Measurements from ENCODE around the gene GUK1. TPM values are rescaled to one million over a fixed set of nuclear protein-coding genes. Genes with fewer than 3 reads are reported as not detected.
A peak's percentile ranks its signal among the peaks of the same experiment; 100 is the strongest.

Gene GUK1
- polyA plus RNA-seq, 3 donors, result 262 to 391 (median 316) TPM

DNA sequence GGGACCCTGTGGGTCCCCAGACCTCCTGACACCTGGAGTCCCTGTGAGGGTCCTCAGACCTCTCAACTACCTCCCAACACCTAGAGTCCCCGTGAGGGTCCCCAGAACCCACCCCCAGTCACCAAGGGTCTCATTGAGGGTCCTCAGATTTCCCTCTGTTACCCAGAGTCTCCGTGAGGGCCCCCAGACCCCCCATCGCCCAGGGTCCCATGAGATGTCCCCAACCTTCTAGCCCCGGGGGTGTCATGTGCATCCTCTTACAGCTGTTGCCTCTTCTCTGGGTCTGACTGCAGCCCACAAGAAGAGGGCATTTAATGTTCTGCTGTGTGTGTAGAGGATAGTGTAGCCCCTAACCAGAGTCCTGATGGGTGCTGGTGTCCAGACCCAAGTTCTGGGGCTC, 7.7 kb downstream of the GUK1 start:
- Mint-ChIP-seq H3K27me3 (ENCODE audit: low read depth in 3 of 3) (peaks cover 0 to 4% (median 0%) of the 10 kb centered on the region in 3 donors), H3K4me3 (no peak overlapping the region), H3K9me3 (no peaks in the 10 kb centered on the region), H3K36me3 (peaks cover 15 to 45% of the 10 kb centered on the region in 2 donors), H3K27ac (peak overlapping the region in 1 of 7 donors; percentile 37), H3K4me1 (peaks cover 11% of the 10 kb centered on the region)
- no peak overlapping the region for H2AFZ ChIP-seq (ENCODE audit: insufficient read depth, low read depth, low read length, poor library complexity, severe bottlenecking)
- no peak overlapping the region for H3K4me2 ChIP-seq (replicated peaks; ENCODE audit: extremely low read depth, low read length, poor library complexity, severe bottlenecking)
- no peak overlapping the region for H3K4me3 ChIP-seq (replicated peaks in 1 of 3; ENCODE audit: low read depth in 2 of 3, low read length in 3 of 3)
- H3K79me2 ChIP-seq (ENCODE audit: insufficient read depth, low read length), result peaks cover 38% of the 10 kb centered on the region
- TF ChIP-seq, protein P1, sequence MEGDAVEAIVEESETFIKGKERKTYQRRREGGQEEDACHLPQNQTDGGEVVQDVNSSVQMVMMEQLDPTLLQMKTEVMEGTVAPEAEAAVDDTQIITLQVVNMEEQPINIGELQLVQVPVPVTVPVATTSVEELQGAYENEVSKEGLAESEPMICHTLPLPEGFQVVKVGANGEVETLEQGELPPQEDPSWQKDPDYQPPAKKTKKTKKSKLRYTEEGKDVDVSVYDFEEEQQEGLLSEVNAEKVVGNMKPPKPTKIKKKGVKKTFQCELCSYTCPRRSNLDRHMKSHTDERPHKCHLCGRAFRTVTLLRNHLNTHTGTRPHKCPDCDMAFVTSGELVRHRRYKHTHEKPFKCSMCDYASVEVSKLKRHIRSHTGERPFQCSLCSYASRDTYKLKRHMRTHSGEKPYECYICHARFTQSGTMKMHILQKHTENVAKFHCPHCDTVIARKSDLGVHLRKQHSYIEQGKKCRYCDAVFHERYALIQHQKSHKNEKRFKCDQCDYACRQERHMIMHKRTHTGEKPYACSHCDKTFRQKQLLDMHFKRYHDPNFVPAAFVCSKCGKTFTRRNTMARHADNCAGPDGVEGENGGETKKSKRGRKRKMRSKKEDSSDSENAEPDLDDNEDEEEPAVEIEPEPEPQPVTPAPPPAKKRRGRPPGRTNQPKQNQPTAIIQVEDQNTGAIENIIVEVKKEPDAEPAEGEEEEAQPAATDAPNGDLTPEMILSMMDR (IDR thresholded peaks at IDR 0.05), result no peak
- intact Hi-C loops (cut with micrococcal nuclease), result no loop called here
- no peaks in the 10 kb centered on the region for H3K27me3 ChIP-seq (ENCODE audit: control insufficient read depth in 2 of 2, insufficient read depth in 2 of 2, low read length in 2 of 2)
- peaks cover 84% of the 10 kb centered on the region for H4K20me1 ChIP-seq (ENCODE audit: insufficient read depth, low read length)
- H3K27ac ChIP-seq (ENCODE audit: low read depth in 1 of 2, low read length in 2 of 2), result no peak overlapping the region
- no peaks in the 10 kb centered on the region for H3K9me3 ChIP-seq (replicated peaks in 1 of 2; ENCODE audit: control insufficient read depth in 1 of 2, insufficient read depth in 1 of 2, low read length in 2 of 2)
- DNase-seq, result no peak
- H3K36me3 ChIP-seq (replicated peaks in 1 of 2; ENCODE audit: control insufficient read depth in 1 of 2, insufficient read depth in 2 of 2, low read length in 2 of 2), result peaks cover 32 to 40% of the 10 kb centered on the region in 2 donors
- WGBS (ENCODE audit: insufficient coverage), result 96% methylated on average over 4 of the region's 4 CpGs
- H3K9ac ChIP-seq (ENCODE audit: insufficient read depth, low read length, poor library complexity, severe bottlenecking), result no peak overlapping the region
- no peaks in the 10 kb centered on the region for H3K4me1 ChIP-seq (ENCODE audit: control insufficient read depth in 1 of 2, insufficient read depth in 2 of 2, low read length in 2 of 2)

DNA sequence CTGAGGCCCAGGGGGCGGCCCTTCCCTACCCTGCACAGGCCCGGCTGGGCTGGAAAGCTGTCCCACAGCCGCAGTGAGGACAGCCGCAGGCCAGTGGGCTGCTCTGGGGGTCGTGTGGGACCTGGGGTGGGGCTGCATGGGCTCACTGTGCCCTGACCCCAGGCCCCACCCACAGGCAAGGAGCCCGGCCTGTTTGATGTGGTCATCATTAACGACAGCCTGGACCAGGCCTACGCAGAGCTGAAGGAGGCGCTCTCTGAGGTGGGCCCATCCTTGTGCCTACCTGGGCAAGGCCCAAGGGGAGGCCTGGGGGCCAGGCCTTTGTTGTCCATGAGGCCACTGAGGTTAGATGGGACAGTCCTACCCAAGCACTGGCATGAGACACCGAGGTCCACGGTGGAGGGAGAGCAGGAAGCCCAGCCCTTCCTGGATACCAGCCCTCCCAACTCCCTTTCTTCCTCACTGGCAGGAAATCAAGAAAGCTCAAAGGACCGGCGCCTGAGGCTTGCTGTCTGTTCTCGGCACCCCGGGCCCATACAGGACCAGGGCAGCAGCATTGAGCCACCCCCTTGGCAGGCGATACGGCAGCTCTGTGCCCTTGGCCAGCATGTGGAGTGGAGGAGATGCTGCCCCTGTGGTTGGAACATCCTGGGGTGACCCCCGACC, 8.2 kb downstream of the GUK1 start:
- Mint-ChIP-seq H3K27me3 (ENCODE audit: low read depth in 3 of 3) (peaks cover 0 to 4% (median 0%) of the 10 kb centered on the region in 3 donors), H3K4me3 (no peak overlapping the region), H3K27ac (no peak overlapping the region), H3K9me3 (no peaks in the 10 kb centered on the region), H3K4me1 (peaks cover 6% of the 10 kb centered on the region), H3K36me3 (peaks cover 15 to 44% of the 10 kb centered on the region in 2 donors)
- Histone ChIP-seq H3K4me2 (replicated peaks; ENCODE audit: extremely low read depth, low read length, poor library complexity, severe bottlenecking) (no peak overlapping the region), H4K20me1 (ENCODE audit: insufficient read depth, low read length) (peaks cover 79% of the 10 kb centered on the region), H3K27ac (ENCODE audit: low read depth in 1 of 2, low read length in 2 of 2) (no peak overlapping the region), H3K4me1 (ENCODE audit: control insufficient read depth in 1 of 2, insufficient read depth in 2 of 2, low read length in 2 of 2) (no peaks in the 10 kb centered on the region), H3K4me3 (replicated peaks in 1 of 3; ENCODE audit: low read depth in 2 of 3, low read length in 3 of 3) (no peak overlapping the region), H3K9me3 (replicated peaks in 1 of 2; ENCODE audit: control insufficient read depth in 1 of 2, insufficient read depth in 1 of 2, low read length in 2 of 2) (no peaks in the 10 kb centered on the region), H3K9ac (ENCODE audit: insufficient read depth, low read length, poor library complexity, severe bottlenecking) (no peak overlapping the region), H2AFZ (ENCODE audit: insufficient read depth, low read depth, low read length, poor library complexity, severe bottlenecking) (no peak overlapping the region), H3K79me2 (ENCODE audit: insufficient read depth, low read length) (peaks cover 32% of the 10 kb centered on the region), H3K36me3 (replicated peaks in 1 of 2; ENCODE audit: control insufficient read depth in 1 of 2, insufficient read depth in 2 of 2, low read length in 2 of 2) (peaks cover 32 to 40% of the 10 kb centered on the region in 2 donors), H3K27me3 (ENCODE audit: control insufficient read depth in 2 of 2, insufficient read depth in 2 of 2, low read length in 2 of 2) (no peaks in the 10 kb centered on the region)
- DNase-seq, result no peak
- 82% methylated on average over 15 of the region's 18 CpGs for WGBS (ENCODE audit: insufficient coverage)
- TF ChIP-seq, protein P1 (IDR thresholded peaks at IDR 0.05), result no peak
- intact Hi-C loops (cut with micrococcal nuclease), result no loop called here
